ENCODE results near the gene ERAL1. TPM values are rescaled to one million over a fixed set of nuclear protein-coding genes. Genes with fewer than 3 reads are reported as not detected.
"Not testable (repeated sequence)": the region's sequence is repeated elsewhere in the genome, so short reads cannot be mapped to it uniquely, and the experiment has no call there.

Gene ERAL1
- total and polyA plus RNA-seq, 7 experiments from 2014 or later = 19.8 to 56.6 (median 27.5) TPM

DNA sequence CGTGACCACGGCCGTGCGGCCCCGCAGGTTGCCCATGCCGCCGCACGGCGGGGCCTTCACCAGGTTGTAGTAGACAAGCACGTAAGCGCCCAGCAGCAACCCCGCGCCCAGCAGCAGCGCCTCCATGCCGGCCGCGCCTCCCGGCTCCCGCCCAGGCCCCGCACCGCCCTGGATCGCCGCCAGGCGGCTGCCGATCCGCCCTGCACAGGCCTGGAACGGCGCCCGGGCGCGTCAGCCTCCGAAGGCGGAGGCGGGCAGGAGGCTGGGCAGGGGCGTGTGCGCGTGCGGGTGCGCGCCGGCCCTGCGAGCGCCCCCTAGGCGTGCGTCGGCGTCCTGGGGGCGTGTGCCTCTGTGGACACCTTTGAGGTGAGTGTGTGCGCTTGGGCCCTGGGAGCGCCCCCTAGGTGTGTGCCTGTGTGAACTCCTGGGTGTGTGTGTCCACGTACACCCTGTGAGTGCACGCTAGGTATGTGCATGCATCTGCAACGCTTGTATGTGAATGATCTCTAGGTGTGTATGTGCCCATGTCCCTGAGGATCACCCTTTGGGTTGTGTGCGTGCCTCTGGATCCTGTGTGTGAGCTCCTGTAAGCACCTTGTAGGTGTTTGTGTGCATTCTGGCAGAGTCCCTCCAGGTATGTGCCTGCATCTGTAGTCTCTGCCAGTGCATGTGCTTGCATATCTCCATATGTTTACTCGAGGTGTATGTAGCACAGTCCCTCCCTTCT is 48.2 kb downstream of the ERAL1 start, which contains the start of gene DHRS13:
DHRS13 (minus strand) TSS at position 261 of the 727 bp plus-strand sequence; CDS start at position 126, 135 bp downstream.
- H3K36me3 ChIP-seq (ENCODE audit: control insufficient read depth in 2 of 3, insufficient read depth in 3 of 3, low read length in 3 of 3) = peaks cover 0 to 23% (median 4%) of the 10 kb centered on the region in 3 experiments
- H3K27ac ChIP-seq (ENCODE audit: low read depth, low read length) = peak within 1 kb of the TSS; percentile 87
- H3K4me1 ChIP-seq (ENCODE audit: control insufficient read depth in 2 of 2, insufficient read depth in 2 of 2, low read length in 2 of 2) = peaks cover 18 to 29% of the 10 kb centered on the region in 2 donors
- peak within 1 kb of the TSS; percentile 77 for H3K4me3 ChIP-seq (ENCODE audit: low read length)
- DNase-seq (peak; percentile 92 to 99 (median 96)), ATAC-seq (peak; percentile 96)
- Mint-ChIP-seq H3K27me3 (no peaks in the 10 kb centered on the region), H3K27ac (peak within 1 kb of the TSS; percentile 81 to 96 (median 90)), H3K4me1 (peaks cover 13 to 53% (median 36%) of the 10 kb centered on the region in 7 donors), H3K4me3 (peak within 1 kb of the TSS; percentile 85 to 98 (median 94)), H3K9me3 (no peaks in the 10 kb centered on the region), H3K36me3 (peaks cover 3 to 29% (median 7%) of the 10 kb centered on the region in 5 donors)
- no peaks in the 10 kb centered on the region for H3K27me3 ChIP-seq (ENCODE audit: control insufficient read depth in 2 of 2, insufficient read depth in 2 of 2, low read length in 2 of 2)
- intact Hi-C loops (cut with micrococcal nuclease) = loop anchor here (1.0 to 5.0 kb wide), 14 partner anchors 10 to 256 kb away; partner anchors contain the start of genes BLTP2 (in 2 of the 2), PHF12 (in 2 of the 2), FAM222B (in 1 of the 2) and NEK8 (in 1 of the 2)
- ChIA-PET CTCF (interaction anchor here (1.0 to 4.2 kb wide), 7 partner anchors 10 to 140 kb away, joined by 3 to 30 read pairs (median 6); partner anchors contain the start of genes ERAL1 and FAM222B), POLR2A (interaction anchor here (0.5 to 12.7 kb wide), 16 partner anchors 10 to 237 kb away, joined by 3 to 183 read pairs (median 6); partner anchors contain the start of genes FAM222B, NEK8, PHF12 and RPL23A)
- H3K9me3 ChIP-seq (ENCODE audit: control insufficient read depth in 2 of 3, low read length in 3 of 3) = no peaks in the 10 kb centered on the region

DNA sequence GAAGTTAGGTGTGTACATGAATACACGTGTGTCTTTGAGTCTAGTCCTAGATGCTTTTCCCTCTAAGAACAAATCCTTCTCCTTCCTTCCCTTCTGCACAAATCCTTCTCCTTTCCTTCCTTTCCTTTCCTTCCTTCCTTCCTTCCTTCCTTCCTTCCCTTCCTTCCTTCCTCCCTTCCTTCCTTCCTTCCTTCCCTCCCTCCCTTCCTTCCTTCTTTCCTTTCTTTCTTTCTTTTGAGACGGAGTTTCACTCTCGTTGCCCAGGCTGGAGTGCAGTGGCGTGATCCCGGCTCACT is 48.7 kb downstream of the ERAL1 start:
- Mint-ChIP-seq H3K4me3 (peak overlapping the region; percentile 64 to 98 (median 85)), H3K36me3 (peaks cover 3 to 28% (median 8%) of the 10 kb centered on the region in 5 donors), H3K4me1 (peaks cover 10 to 48% (median 33%) of the 10 kb centered on the region in 7 donors), H3K27ac (peak overlapping the region; percentile 43 to 96 (median 85))
- not testable (repeated sequence) for H3K27me3 Mint-ChIP-seq; DNase-seq; H3K4me3 ChIP-seq (ENCODE audit: low read length); H3K9me3 ChIP-seq (ENCODE audit: control insufficient read depth in 2 of 3, low read length in 3 of 3); H3K9me3 Mint-ChIP-seq; H3K27me3 ChIP-seq (ENCODE audit: control insufficient read depth in 2 of 2, insufficient read depth in 2 of 2, low read length in 2 of 2); ATAC-seq
- Histone ChIP-seq H3K4me1 (ENCODE audit: control insufficient read depth in 2 of 2, insufficient read depth in 2 of 2, low read length in 2 of 2) (peaks cover 14 to 24% of the 10 kb centered on the region in 2 donors), H3K27ac (ENCODE audit: low read depth, low read length) (peak overlapping the region; percentile 15), H3K36me3 (ENCODE audit: control insufficient read depth in 2 of 3, insufficient read depth in 3 of 3, low read length in 3 of 3) (peaks cover 2 to 28% (median 7%) of the 10 kb centered on the region in 3 experiments)
- intact Hi-C loops (cut with micrococcal nuclease) = loop anchor here (1.0 to 5.0 kb wide), 13 partner anchors 13 to 256 kb away; partner anchors contain the start of genes BLTP2 (in 2 of the 2), PHF12 (in 2 of the 2), FAM222B (in 1 of the 2) and NEK8 (in 1 of the 2)
- POLR2A ChIA-PET = interaction anchor here (0.5 to 12.7 kb wide), 5 partner anchors 22 to 130 kb away, joined by 3 to 183 read pairs (median 4); partner anchors contain the start of gene PHF12
- CTCF ChIA-PET = interaction anchor here (1.0 to 4.2 kb wide), 4 partner anchors 10 to 140 kb away, joined by 3 to 30 read pairs (median 7); partner anchors contain the start of gene ERAL1

- H3K27me3 ChIP-seq (ENCODE audit: control insufficient read depth in 2 of 2, insufficient read depth in 2 of 2, low read length in 2 of 2) = no peaks in the 10 kb centered on the region
- peaks cover 10 to 37% (median 26%) of the 10 kb centered on the region in 7 donors for H3K4me1 Mint-ChIP-seq
- peak overlapping the region; percentile 15 for H3K27ac ChIP-seq (ENCODE audit: low read depth, low read length)
- H3K4me3 ChIP-seq (ENCODE audit: low read length) = no peak overlapping the region
- H3K36me3 Mint-ChIP-seq = peaks cover 0 to 27% (median 14%) of the 10 kb centered on the region in 5 donors
- DNase-seq (no peak), ATAC-seq (no peak)
- ChIA-PET CTCF (interaction anchor here (0.5 to 4.2 kb wide), 4 partner anchors 30 to 219 kb away, joined by 3 to 30 read pairs (median 10); no protein-coding TSS in a partner anchor), POLR2A (interaction anchor here (1.0 kb wide), 2 partner anchors 35 to 44 kb away, joined by 3 read pairs; no protein-coding TSS in a partner anchor)
- peaks cover 7 to 40% (median 13%) of the 10 kb centered on the region in 3 experiments for H3K36me3 ChIP-seq (ENCODE audit: control insufficient read depth in 2 of 3, insufficient read depth in 3 of 3, low read length in 3 of 3)
- H3K27me3 Mint-ChIP-seq = no peaks in the 10 kb centered on the region
- intact Hi-C loops (cut with micrococcal nuclease) = loop anchor here (5.0 kb wide), 1 partner anchor 257 kb away; the partner anchor contains the start of gene BLTP2 (in 2 of the 2)
- H3K4me3 Mint-ChIP-seq = no peak overlapping the region
- H3K4me1 ChIP-seq (ENCODE audit: control insufficient read depth in 2 of 2, insufficient read depth in 2 of 2, low read length in 2 of 2) = peaks cover 14 to 19% of the 10 kb centered on the region in 2 donors
- H3K27ac Mint-ChIP-seq = peak overlapping the region in 5 of 9 donors; percentile 1 to 96 (median 67)
- no peaks in the 10 kb centered on the region for H3K9me3 Mint-ChIP-seq
- no peaks in the 10 kb centered on the region for H3K9me3 ChIP-seq (ENCODE audit: control insufficient read depth in 2 of 3, low read length in 3 of 3)
These were observed 50.0 kb downstream of the ERAL1 start for GRCh38 chr17:28904800-28905199.

GRCh38 chr17:28906276-28906675 is 51.5 kb downstream of the ERAL1 start:
- no peak for ATAC-seq
- intact Hi-C loops (cut with micrococcal nuclease) = no loop called here
- DNase-seq = no peak
- no peak overlapping the region for H3K4me3 ChIP-seq (ENCODE audit: low read length)
- Mint-ChIP-seq H3K27ac (peak overlapping the region in 4 of 9 donors; percentile 8 to 73 (median 34)), H3K4me3 (no peak overlapping the region), H3K36me3 (peaks cover 0 to 24% (median 19%) of the 10 kb centered on the region in 5 donors), H3K4me1 (peaks cover 10 to 28% (median 17%) of the 10 kb centered on the region in 7 donors), H3K27me3 (no peaks in the 10 kb centered on the region), H3K9me3 (no peaks in the 10 kb centered on the region)
- no peak overlapping the region for H3K27ac ChIP-seq (ENCODE audit: low read depth, low read length)
- ChIA-PET POLR2A (interaction anchor here (0.6 to 1.2 kb wide), 3 partner anchors 35 to 113 kb away, joined by 3 to 4 read pairs (median 3); partner anchors contain the start of gene PHF12), CTCF (interaction anchor here (1.1 kb wide), 1 partner anchor 10 kb away, joined by 3 read pairs; no protein-coding TSS in a partner anchor)
- H3K36me3 ChIP-seq (ENCODE audit: control insufficient read depth in 2 of 3, insufficient read depth in 3 of 3, low read length in 3 of 3) = peaks cover 19 to 55% (median 23%) of the 10 kb centered on the region in 3 experiments
- peaks cover 8 to 14% of the 10 kb centered on the region in 2 donors for H3K4me1 ChIP-seq (ENCODE audit: control insufficient read depth in 2 of 2, insufficient read depth in 2 of 2, low read length in 2 of 2)
- H3K9me3 ChIP-seq (ENCODE audit: control insufficient read depth in 2 of 3, low read length in 3 of 3) = no peaks in the 10 kb centered on the region
- no peaks in the 10 kb centered on the region for H3K27me3 ChIP-seq (ENCODE audit: control insufficient read depth in 2 of 2, insufficient read depth in 2 of 2, low read length in 2 of 2)

DNA sequence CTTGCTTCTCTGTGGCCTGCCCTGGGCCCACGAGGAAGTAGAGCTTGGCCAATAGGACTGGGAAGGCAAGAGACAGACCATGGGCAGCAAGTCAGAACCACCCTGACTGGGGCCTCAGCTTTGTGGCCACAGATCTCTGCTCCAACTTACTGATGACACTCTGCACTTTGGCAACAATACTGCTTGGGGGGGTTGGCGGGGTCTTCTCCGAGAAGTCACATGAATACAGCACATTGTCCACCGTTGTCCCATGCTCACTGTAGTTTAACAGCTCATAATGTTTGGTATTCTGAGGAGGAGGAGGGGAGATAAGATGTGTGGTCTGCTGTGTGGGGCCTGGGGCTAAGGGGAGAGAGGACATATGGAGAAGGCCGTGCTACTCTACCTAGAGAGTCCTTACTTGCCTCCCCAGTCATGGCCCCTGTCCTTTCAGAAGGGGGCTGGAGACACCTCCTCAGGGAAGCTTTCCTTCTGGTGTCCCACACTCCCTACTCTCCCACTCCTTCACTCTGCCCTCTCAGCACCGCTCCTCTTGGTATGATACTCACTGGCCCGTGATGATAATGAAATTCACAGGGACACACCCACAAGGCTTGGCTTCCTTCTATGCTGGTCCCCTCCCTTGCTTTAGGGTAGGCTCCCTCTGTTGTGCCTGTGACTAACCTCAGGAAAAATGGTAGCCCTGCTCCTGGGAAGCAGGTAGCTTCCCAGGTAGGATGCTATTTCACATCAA is 52.1 kb downstream of the ERAL1 start:
- H3K27ac Mint-ChIP-seq = peak overlapping the region in 8 of 9 donors; percentile 8 to 74 (median 50)
- H3K36me3 Mint-ChIP-seq = peaks cover 0 to 24% (median 15%) of the 10 kb centered on the region in 5 donors
- no peaks in the 10 kb centered on the region for H3K9me3 Mint-ChIP-seq
- Histone ChIP-seq H3K9me3 (ENCODE audit: control insufficient read depth in 2 of 3, low read length in 3 of 3) (no peaks in the 10 kb centered on the region), H3K4me1 (ENCODE audit: control insufficient read depth in 2 of 2, insufficient read depth in 2 of 2, low read length in 2 of 2) (peaks cover 2 to 8% of the 10 kb centered on the region in 2 donors), H3K36me3 (ENCODE audit: control insufficient read depth in 2 of 3, insufficient read depth in 3 of 3, low read length in 3 of 3) (peaks cover 22 to 61% (median 27%) of the 10 kb centered on the region in 3 experiments), H3K27me3 (ENCODE audit: control insufficient read depth in 2 of 2, insufficient read depth in 2 of 2, low read length in 2 of 2) (no peaks in the 10 kb centered on the region), H3K27ac (ENCODE audit: low read depth, low read length) (no peak overlapping the region), H3K4me3 (ENCODE audit: low read length) (no peak overlapping the region)
- CTCF ChIA-PET = interaction anchor here (0.6 to 1.8 kb wide), 5 partner anchors 7 to 127 kb away, joined by 3 to 5 read pairs (median 4); partner anchors contain the start of gene FLOT2
- intact Hi-C loops (cut with micrococcal nuclease) = no loop called here
- POLR2A ChIA-PET = interaction anchor here (0.6 to 2.4 kb wide), 4 partner anchors 18 to 114 kb away, joined by 3 to 11 read pairs (median 4); partner anchors contain the start of gene PHF12
- peaks cover 5 to 22% (median 11%) of the 10 kb centered on the region in 7 donors for H3K4me1 Mint-ChIP-seq
- H3K4me3 Mint-ChIP-seq = no peak overlapping the region
- DNase-seq (no peak), ATAC-seq (no peak)
- no peaks in the 10 kb centered on the region for H3K27me3 Mint-ChIP-seq

All from naive thymus-derived CD4-positive, alpha-beta T cell (primary cell).